ENCODE results near the gene C1orf56. TPM values are rescaled to one million over a fixed set of nuclear protein-coding genes. Genes with fewer than 3 reads are reported as not detected.

C1orf56 gene
- total and polyA plus RNA-seq, 2 of the 13 experiments (the other 11 are each of a cell fraction or from before 2014, with no cell fraction given): 1.5 to 3.2 TPM

- H3K27me3 ChIP-seq (ENCODE audit: control insufficient read depth in 1 of 2, insufficient read depth in 2 of 2, low read length in 2 of 2): no peaks in the 10 kb centered on the region
- 0 out of 5 replicates have a peak, but pooled peaks cover 0 to 7% of the 10 kb centered on the region in 2 experiments for H3K36me3 ChIP-seq (replicated peaks in 1 of 2; ENCODE audit: control insufficient read depth in 1 of 2, insufficient read depth in 2 of 2, low read length in 2 of 2)
- H3K9me3 ChIP-seq (ENCODE audit: low read length): no peaks in the 10 kb centered on the region
- peak overlapping the region; percentile 70 for H3K9ac ChIP-seq (ENCODE audit: insufficient read depth, low read depth, low read length)
- CTCF ChIA-PET (ENCODE audit: low intra/inter-chr PET ratio, low total read pairs): interaction anchor here (1.5 to 1.8 kb wide), 2 partner anchors 23 to 69 kb away, joined by 5 to 6 read pairs; no protein-coding TSS in a partner anchor
- FAIRE-seq (no peak), ATAC-seq (peak; percentile 92), DNase-seq (ENCODE audit: low spot score) (peak; percentile 58)
- TSS peak; percentile 82 for BruUV-seq (replicated peaks)
- H2AFZ ChIP-seq (ENCODE audit: low read length): peak overlapping the region; percentile 49
- H3K4me1 ChIP-seq (ENCODE audit: insufficient read depth, low read length): peaks cover 41% of the 10 kb centered on the region
- intact Hi-C loops (cut with micrococcal nuclease; ENCODE audit: unreplicated experiment) (loop anchor here (1.0 to 5.0 kb wide), 2 partner anchors 24 to 41 kb away; partner anchors contain the start of genes MINDY1 and PRUNE1), in situ Hi-C loops (cut with HindIII; ENCODE audit: extremely low pct_ligation_motif_present, low pct_unique_long_range_greater_than_20kb) (no loop called here)
- under 1% methylated on average over 16 of the region's 48 CpGs for WGBS (ENCODE audit: low lambda C conversion rate)
- H4K20me1 ChIP-seq (ENCODE audit: insufficient read depth, low read length): no peaks in the 10 kb centered on the region
- peak overlapping the region; percentile 91 for H3K4me2 ChIP-seq (ENCODE audit: low read depth, low read length)
- POLR2A ChIA-PET: interaction anchor here (1.0 to 4.1 kb wide), 8 partner anchors 10 to 234 kb away, joined by 3 to 23 read pairs (median 4); partner anchors contain the start of genes ANXA9, CDC42SE1, MINDY1 and MLLT11
- H3K79me2 ChIP-seq (ENCODE audit: insufficient read depth, low read length): no peaks in the 10 kb centered on the region
- peak overlapping the region; percentile 75 to 79 (median 77) for H3K4me3 ChIP-seq (replicated peaks in 1 of 3; ENCODE audit: insufficient read depth in 1 of 3, low read depth in 2 of 3, low read length in 3 of 3)
- peak overlapping the region; percentile 59 for H3K27ac ChIP-seq (ENCODE audit: extremely low read length, insufficient read depth, low read length)
- no peak for TF ChIP-seq ARID2 (CRISPR knock-in tag; IDR thresholded peaks at IDR 0.05; ENCODE audit: borderline replicate concordance)
- 0 out of 2 replicates have a peak, but pooled peaks have one; percentile 46 for TF ChIP-seq ZBTB10 (CRISPR knock-in tag; IDR thresholded peaks at IDR 0.05; ENCODE audit: borderline replicate concordance)
- TF ChIP-seq POLR2AphosphoS5 (IDR thresholded peaks at IDR 0.05; ENCODE audit: low read depth, low read length): no peak
- 0 out of 2 replicates have a peak, but pooled peaks have one; percentile 28 for TF ChIP-seq ZNF609 (CRISPR knock-in tag; IDR thresholded peaks at IDR 0.05; ENCODE audit: borderline replicate concordance)
- peak; percentile 40; the same call in 1 of the 2 replicates for TF ChIP-seq ARID4A (CRISPR knock-in tag; IDR thresholded peaks at IDR 0.05; ENCODE audit: borderline replicate concordance)
- no peak for TF ChIP-seq ZNF552 (CRISPR knock-in tag; IDR thresholded peaks at IDR 0.05; ENCODE audit: borderline replicate concordance)
- peak; percentile 81 for TF ChIP-seq BORCS8-MEF2B (CRISPR knock-in tag; IDR thresholded peaks at IDR 0.05)
- TF ChIP-seq NFKB2 (CRISPR knock-in tag; IDR thresholded peaks at IDR 0.05; ENCODE audit: borderline replicate concordance): peak; percentile 61; the same call in 1 of the 2 replicates
- no peak; the same call in 1 of the 2 replicates for TF ChIP-seq ISL2 (CRISPR knock-in tag; IDR thresholded peaks at IDR 0.05)
- TF ChIP-seq ZNF598 (CRISPR knock-in tag; IDR thresholded peaks at IDR 0.05; ENCODE audit: borderline replicate concordance): peak; percentile 72; the same call in 1 of the 2 replicates
These were observed 534 bp downstream of the C1orf56 start for GRCh38 chr1:151047925-151048644.
